B cell (primary cell): Measurements from ENCODE around the gene DBP. TPM values are rescaled to one million over a fixed set of nuclear protein-coding genes. Genes with fewer than 3 reads are reported as not detected.

Experiments used
- ATAC-seq: fragments of 200-7000 bp; cut with Tn5 transposase; one replicate; pipeline ENCODE4 v1.10.0; 2021; ENCODE audit warnings: low read depth, mild to moderate bottlenecking, moderate number of reproducible peaks, moderate library complexity
- CTCF ChIA-PET: fragments of 350-600 bp; sonication (Branson Sonifier 250); formaldehyde crosslinking; loops from one replicate; lab custom pipeline; 2021; ENCODE audit warnings: antibody characterized with exemption, inconsistent platforms; lab: Charles Lee
- POLR2A ChIA-PET: fragments of 350-600 bp; sonication (Branson Sonifier 250); formaldehyde crosslinking; loops from one replicate; lab custom pipeline; 2021; ENCODE audit warnings: antibody characterized with exemption; lab: Charles Lee
- DNase-seq: peaks from one replicate; pipeline ENCODE4 v3.0.0; 2013
- H2AFZ ChIP-seq: 2 replicates; pipeline ENCODE4 v1.6.1; 2012; ENCODE audit warnings: mild to moderate bottlenecking, low read depth, low read length; ENCODE audit not compliant: insufficient read depth, poor library complexity, severe bottlenecking
- H3K27ac ChIP-seq, 2 donors: 1 replicate in 1 of 2; 2 replicates in 1 of 2; pipeline ENCODE4 v1.5.1; 2012 to 2013; ENCODE audit warnings: low read length in 2 of 2, mild to moderate bottlenecking in 2 of 2, moderate library complexity in 1 of 2
- H3K27me3 ChIP-seq, 4 experiments: fragments of 200-600 bp in 1 of 4; sonication (generic) in 1 of 4; replicated peaks in 1 of 4; 1 replicate in 2 of 4; 2 replicates in 2 of 4; pipeline versions ENCODE4 v1.6.1 to v1.7.0; 2013 to 2016; ENCODE audit warnings: low read length in 3 of 4, mild to moderate bottlenecking in 2 of 4, mixed read lengths in 1 of 4, moderate library complexity in 1 of 4; ENCODE audit not compliant: insufficient read depth in 4 of 4, control insufficient read depth in 3 of 4; ENCODE audit errors: control extremely low read depth in 1 of 4
- H3K36me3 ChIP-seq, 2 experiments: replicated peaks in 1 of 2; 1 replicate in 1 of 2; 2 replicates in 1 of 2; pipeline versions ENCODE4 v1.6.1 to v1.7.1; 2013; ENCODE audit warnings: low read length in 1 of 2; ENCODE audit not compliant: insufficient read depth in 2 of 2, control insufficient read depth in 1 of 2; ENCODE audit errors: control extremely low read depth in 1 of 2, extremely low read depth in 1 of 2
- H3K4me1 ChIP-seq, 2 donors: fragments of 200-600 bp in 1 of 2; sonication (generic) in 1 of 2; 1 replicate in 1 of 2; 2 replicates in 1 of 2; pipeline versions ENCODE4 v1.5.1 to v1.6.1; 2013 to 2017; ENCODE audit warnings: low read length in 2 of 2; ENCODE audit not compliant: control insufficient read depth in 2 of 2, insufficient read depth in 2 of 2
- H3K4me2 ChIP-seq: replicated peaks from 2 replicates; pipeline ENCODE3; 2012; ENCODE audit warnings: mild to moderate bottlenecking, low read depth, low read length; ENCODE audit not compliant: poor library complexity, severe bottlenecking
- H3K4me3 ChIP-seq, 5 experiments: fragments of 200-600 bp in 1 of 5; sonication (generic) in 1 of 5; 1 replicate in 3 of 5; 2 replicates in 2 of 5; pipeline versions ENCODE4 v1.5.1 to v1.7.0; 2011 to 2016; ENCODE audit warnings: low read length in 4 of 5, mild to moderate bottlenecking in 4 of 5, low read depth in 2 of 5, control low read depth in 1 of 5, moderate library complexity in 1 of 5; ENCODE audit not compliant: insufficient read depth in 1 of 5; ENCODE audit errors: control extremely low read depth in 1 of 5, extremely low read depth in 1 of 5
- H3K79me2 ChIP-seq: fragments of 200-600 bp; sonication (generic); one replicate; pipeline ENCODE4 v1.6.0; 2016; ENCODE audit warnings: low read length; ENCODE audit not compliant: control insufficient read depth, insufficient read depth
- H3K9ac ChIP-seq: fragments of 200-600 bp; sonication (generic); 2 replicates; pipeline ENCODE4 v1.6.1; 2017; ENCODE audit warnings: mild to moderate bottlenecking, low read length, moderate library complexity
- H3K9me3 ChIP-seq, 3 donors: one replicate each; pipeline versions ENCODE4 v1.6.1 to v1.7.1; 2013; ENCODE audit warnings: low read length in 2 of 3; ENCODE audit not compliant: control insufficient read depth in 2 of 3, insufficient read depth in 1 of 3; ENCODE audit errors: control extremely low read depth in 1 of 3
- H4K20me1 ChIP-seq: 2 replicates; pipeline ENCODE4 v1.6.0; 2012; ENCODE audit warnings: mild to moderate bottlenecking, low read length; ENCODE audit not compliant: insufficient read depth, control insufficient read depth, poor library complexity, severe bottlenecking
- H3K27ac Mint-ChIP-seq: one replicate; pipeline ENCODE4 v1.8.0; 2021; ENCODE audit warnings: mixed read lengths
- H3K27me3 Mint-ChIP-seq: one replicate; pipeline ENCODE4 v1.8.0; 2021; ENCODE audit warnings: mixed read lengths
- H3K4me1 Mint-ChIP-seq: one replicate; pipeline ENCODE4 v1.8.0; 2021; ENCODE audit warnings: mixed read lengths
- H3K4me3 Mint-ChIP-seq: one replicate; pipeline ENCODE4 v1.8.0; 2021; ENCODE audit warnings: mixed read lengths
- H3K9me3 Mint-ChIP-seq: one replicate; pipeline ENCODE4 v1.8.0; 2022; ENCODE audit warnings: mixed read lengths; ENCODE audit not compliant: insufficient read depth
- CTCF ChIP-seq: fragments of 200-600 bp; IDR thresholded peaks from one replicate; pipeline ENCODE4 v1.8.0; 2022; ENCODE audit warnings: antibody characterized with exemption, mild to moderate bottlenecking
- EZH2 ChIP-seq: IDR thresholded peaks from 2 replicates; pipeline ENCODE4 v1.6.1; 2012; ENCODE audit warnings: borderline replicate concordance, low read depth, mild to moderate bottlenecking, moderate library complexity, low read length; ENCODE audit not compliant: insufficient read depth, poor library complexity, severe bottlenecking
- WGBS: methylation state at CpG from one replicate; pipeline ENCODE4 v1.1.5; 2013; ENCODE audit warnings: missing lambda C conversion rate; ENCODE audit not compliant: insufficient coverage; 5-methylcytosine and 5-hydroxymethylcytosine counted together
- intact Hi-C: fragments of 100-400 bp; cut with micrococcal nuclease; formaldehyde crosslinking; loops from one replicate; pipeline ENCODE4 v1.10.0; 2022
- polyA plus RNA-seq: library from polyadenylated mRNA; depleted of rRNA; stranded (reverse); fragments of >200 nt; gene quantifications from 2 replicates; pipeline ENCODE4 v1.2.3, GENCODE V29; 2012
- total RNA-seq, 2 donors: library from RNA; stranded (reverse); fragments of 120-200 nt in 1 of 2; gene quantifications; 1 replicate in 1 of 2; 2 replicates in 1 of 2; pipeline versions ENCODE4 v1.2.3 to v1.2.4, GENCODE V29; 2013 to 2022

Gene DBP
- total and polyA plus RNA-seq, 2 donors (not counting 1 experiment from before 2014, with no cell fraction given) = 23.5 to 33.0 TPM

GRCh38 chr19:48668761-48669160 is 31.6 kb upstream of the DBP start:
- DNase-seq (no peak), ATAC-seq (no peak)
- Histone ChIP-seq H3K9ac (no peak overlapping the region), H3K4me3 (no peak overlapping the region), H3K79me2 (no peaks in the 10 kb centered on the region), H3K9me3 (peaks cover 0 to 6% (median 0%) of the 10 kb centered on the region in 3 donors), H2AFZ (no peak overlapping the region), H3K4me2 (no peak overlapping the region), H3K27ac (no peak overlapping the region), H3K4me1 (no peaks in the 10 kb centered on the region), H4K20me1 (no peaks in the 10 kb centered on the region), H3K27me3 (no peaks in the 10 kb centered on the region), H3K36me3 (no peaks in the 10 kb centered on the region)
- Mint-ChIP-seq H3K4me3 (no peak overlapping the region), H3K27ac (no peak overlapping the region), H3K4me1 (no peaks in the 10 kb centered on the region), H3K9me3 (peaks cover 3% of the 10 kb centered on the region), H3K27me3 (no peaks in the 10 kb centered on the region)
- POLR2A ChIA-PET = no interaction called here
- intact Hi-C loops = no loop called here
- CTCF ChIA-PET = no interaction called here
- TF ChIP-seq EZH2 = no peak
- TF ChIP-seq CTCF = no peak
- WGBS = 100% methylated on average over 1 of the region's 2 CpGs

DNA sequence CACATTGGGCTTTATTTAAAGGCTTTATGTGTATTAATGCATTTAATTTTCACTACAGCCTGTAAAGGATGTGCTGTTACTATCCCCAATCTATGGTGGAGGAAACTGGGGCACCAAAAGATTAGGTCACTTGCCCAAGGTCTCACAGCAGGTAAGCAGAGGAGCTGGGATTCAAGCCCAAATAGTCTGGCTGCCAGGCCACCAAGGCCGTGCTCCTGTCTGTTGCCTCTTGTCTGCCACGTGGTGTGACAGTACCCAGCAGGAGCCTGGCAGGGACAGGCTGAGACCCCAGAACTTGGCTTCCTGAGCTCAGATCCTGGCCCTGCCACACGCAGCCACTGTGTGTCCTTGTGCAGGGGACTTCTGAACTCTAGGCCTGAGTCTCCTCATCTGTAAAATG is 31.2 kb upstream of the DBP start:
- no peak overlapping the region for H2AFZ ChIP-seq
- H3K36me3 ChIP-seq = no peaks in the 10 kb centered on the region
- POLR2A ChIA-PET = no interaction called here
- H3K9me3 ChIP-seq = peaks cover 0 to 6% (median 0%) of the 10 kb centered on the region in 3 donors
- H3K27ac ChIP-seq = no peak overlapping the region
- DNase-seq (no peak), ATAC-seq (no peak)
- H4K20me1 ChIP-seq = no peaks in the 10 kb centered on the region
- TF ChIP-seq EZH2 (no peak), CTCF (no peak)
- no peak overlapping the region for H3K4me2 ChIP-seq
- H3K4me3 ChIP-seq = no peak overlapping the region
- intact Hi-C loops = no loop called here
- H3K27ac Mint-ChIP-seq = no peak overlapping the region
- no peaks in the 10 kb centered on the region for H3K27me3 ChIP-seq
- WGBS = 91% methylated on average over 3 of the region's 3 CpGs
- H3K9me3 Mint-ChIP-seq = peaks cover 3% of the 10 kb centered on the region
- no peak overlapping the region for H3K4me3 Mint-ChIP-seq
- no peaks in the 10 kb centered on the region for H3K4me1 Mint-ChIP-seq
- CTCF ChIA-PET = no interaction called here
- H3K9ac ChIP-seq = no peak overlapping the region
- no peaks in the 10 kb centered on the region for H3K27me3 Mint-ChIP-seq
- no peaks in the 10 kb centered on the region for H3K4me1 ChIP-seq
- H3K79me2 ChIP-seq = no peaks in the 10 kb centered on the region
